Measurements from ENCODE around the gene COL12A1.

Gene COL12A1

DNA sequence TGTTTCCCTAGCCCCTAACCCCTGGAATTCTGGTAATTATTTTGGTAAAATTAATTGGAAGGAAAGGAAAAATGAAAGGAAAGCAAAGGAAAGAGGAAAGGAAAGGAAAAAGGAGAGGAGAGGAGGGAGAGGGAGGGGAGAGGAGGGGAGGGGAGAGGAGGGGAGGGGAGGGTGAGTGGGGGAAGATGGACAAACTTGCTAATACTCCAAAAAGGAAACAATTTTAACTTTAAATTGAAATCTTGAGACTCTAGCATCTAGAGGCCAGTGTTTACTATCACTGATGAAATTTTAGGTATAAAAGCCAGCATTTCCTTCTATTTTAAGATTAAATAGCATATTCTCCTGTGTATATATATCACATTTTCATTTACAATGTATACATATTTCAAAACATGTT, 156.5 kb downstream of the COL12A1 start:
- DNase-seq (ENCODE audit: low read depth in 1 of 2, low spot score in 1 of 2): no peak
- no peak overlapping the region for H3K27ac ChIP-seq (replicated peaks)
- no peak overlapping the region for H3K4me3 ChIP-seq (replicated peaks; ENCODE audit: insufficient read depth, low read length)
- no peaks in the 10 kb centered on the region for H3K27me3 ChIP-seq (ENCODE audit: insufficient read depth, poor library complexity, severe bottlenecking)
- TF ChIP-seq REST (IDR thresholded peaks at IDR 0.05; ENCODE audit: insufficient replicate concordance, low read depth): no peak
- no peak for TF ChIP-seq CTCF (IDR thresholded peaks at IDR 0.05; ENCODE audit: insufficient read depth, low read length)
- TF ChIP-seq POLR2AphosphoS5 (IDR thresholded peaks at IDR 0.05; ENCODE audit: low read depth): no peak
- no peak for TF ChIP-seq SPI1 (IDR thresholded peaks at IDR 0.05; ENCODE audit: borderline replicate concordance, low read depth)
- no peak for TF ChIP-seq GABPA (IDR thresholded peaks at IDR 0.05; ENCODE audit: low read depth)

DNA sequence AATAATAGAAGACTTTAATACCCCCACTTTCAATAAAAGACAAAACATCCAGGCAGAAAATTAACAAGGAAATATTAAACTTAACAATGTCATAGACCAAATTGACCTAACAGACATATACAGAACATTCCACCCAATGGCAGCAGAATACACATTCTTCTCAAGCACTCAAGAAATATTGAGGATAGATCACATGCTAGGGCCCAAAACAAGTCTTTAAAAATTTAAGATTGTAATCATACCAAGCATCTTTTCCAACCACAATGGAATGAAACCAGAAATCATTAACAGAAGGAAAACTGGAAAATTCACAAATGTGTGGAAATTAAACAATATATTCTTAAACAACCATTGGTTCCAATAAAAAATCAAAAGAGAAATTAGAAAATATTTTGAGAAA, 161.0 kb downstream of the COL12A1 start:
- no peak for DNase-seq (ENCODE audit: low read depth in 1 of 2, low spot score in 1 of 2)
- H3K4me3 ChIP-seq (replicated peaks; ENCODE audit: insufficient read depth, low read length): no peak overlapping the region
- TF ChIP-seq GABPA (IDR thresholded peaks at IDR 0.05; ENCODE audit: low read depth): no peak
- H3K27ac ChIP-seq (replicated peaks): no peak overlapping the region
- H3K27me3 ChIP-seq (ENCODE audit: insufficient read depth, poor library complexity, severe bottlenecking): no peaks in the 10 kb centered on the region

GRCh38 chr6:75041381-75041780, 164.5 kb downstream of the COL12A1 start:
- Histone ChIP-seq H3K4me3 (replicated peaks; ENCODE audit: insufficient read depth, low read length) (no peak overlapping the region), H3K27ac (replicated peaks) (no peak overlapping the region), H3K27me3 (ENCODE audit: insufficient read depth, poor library complexity, severe bottlenecking) (no peaks in the 10 kb centered on the region)
- TF ChIP-seq CTCF (IDR thresholded peaks at IDR 0.05; ENCODE audit: insufficient read depth, low read length) (no peak), SPI1 (IDR thresholded peaks at IDR 0.05; ENCODE audit: borderline replicate concordance, low read depth) (no peak), POLR2AphosphoS5 (IDR thresholded peaks at IDR 0.05; ENCODE audit: low read depth) (no peak), GABPA (IDR thresholded peaks at IDR 0.05; ENCODE audit: low read depth) (no peak), REST (IDR thresholded peaks at IDR 0.05; ENCODE audit: insufficient replicate concordance, low read depth) (no peak)
- no peak for DNase-seq (ENCODE audit: low read depth in 1 of 2, low spot score in 1 of 2)

Data from HL-60 (cell line).